PC-3 (cell line): ENCODE data around the gene PLCL1.

Experiments used
- EZH2 ChIP-seq: fragments of 300-600 bp; sonication (generic); IDR thresholded peaks from one replicate; pipeline ENCODE4 v1.6.1; 2017; ENCODE audit warnings: antibody characterized with exemption, mild to moderate bottlenecking, low read length; ENCODE audit not compliant: unreplicated experiment
- TF ChIP-seq, protein P1 (sequence below): fragments of 300-600 bp; sonication (generic); conservative IDR thresholded peaks from 2 replicates; pipeline ENCODE4 v1.5.1; 2017; ENCODE audit warnings: antibody characterized with exemption, low read depth, mild to moderate bottlenecking, low read length

DNA sequence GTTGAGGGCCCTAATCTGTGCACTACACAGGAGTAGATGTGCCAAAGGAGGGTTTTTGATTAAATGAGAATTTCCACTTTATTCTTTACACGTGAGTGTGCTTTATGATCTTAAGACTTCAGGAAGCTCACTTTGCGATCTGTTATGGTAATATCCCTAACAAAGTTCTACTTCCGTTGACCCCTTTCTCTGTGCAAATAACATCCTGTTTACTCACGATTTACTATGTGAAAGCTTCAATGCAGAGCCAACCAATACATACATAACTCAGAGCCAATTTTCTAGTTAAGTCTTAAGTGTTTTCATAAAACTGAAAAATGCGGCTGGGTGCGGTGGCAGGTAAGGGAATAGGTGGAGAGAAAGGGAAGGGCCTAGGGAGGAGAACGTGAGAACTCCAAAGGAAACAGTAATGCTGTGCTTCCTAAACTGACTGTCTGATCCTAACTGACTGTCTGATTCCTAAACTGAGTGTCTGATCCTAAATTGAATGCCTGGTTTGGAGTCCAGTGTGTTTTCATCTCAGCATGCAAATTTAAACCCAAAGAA is 87.6 kb downstream of the PLCL1 start:
- no peak for TF ChIP-seq EZH2
- TF ChIP-seq, protein P1, sequence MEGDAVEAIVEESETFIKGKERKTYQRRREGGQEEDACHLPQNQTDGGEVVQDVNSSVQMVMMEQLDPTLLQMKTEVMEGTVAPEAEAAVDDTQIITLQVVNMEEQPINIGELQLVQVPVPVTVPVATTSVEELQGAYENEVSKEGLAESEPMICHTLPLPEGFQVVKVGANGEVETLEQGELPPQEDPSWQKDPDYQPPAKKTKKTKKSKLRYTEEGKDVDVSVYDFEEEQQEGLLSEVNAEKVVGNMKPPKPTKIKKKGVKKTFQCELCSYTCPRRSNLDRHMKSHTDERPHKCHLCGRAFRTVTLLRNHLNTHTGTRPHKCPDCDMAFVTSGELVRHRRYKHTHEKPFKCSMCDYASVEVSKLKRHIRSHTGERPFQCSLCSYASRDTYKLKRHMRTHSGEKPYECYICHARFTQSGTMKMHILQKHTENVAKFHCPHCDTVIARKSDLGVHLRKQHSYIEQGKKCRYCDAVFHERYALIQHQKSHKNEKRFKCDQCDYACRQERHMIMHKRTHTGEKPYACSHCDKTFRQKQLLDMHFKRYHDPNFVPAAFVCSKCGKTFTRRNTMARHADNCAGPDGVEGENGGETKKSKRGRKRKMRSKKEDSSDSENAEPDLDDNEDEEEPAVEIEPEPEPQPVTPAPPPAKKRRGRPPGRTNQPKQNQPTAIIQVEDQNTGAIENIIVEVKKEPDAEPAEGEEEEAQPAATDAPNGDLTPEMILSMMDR, result no peak
